ENCODE data around the gene FAF1. TPM values are rescaled to one million over a fixed set of nuclear protein-coding genes. Genes with fewer than 3 reads are reported as not detected.

FAF1 gene
- total RNA-seq, 1 experiment from 2014 or later, result 114 TPM

- peak; percentile 44 for DNase-seq (ENCODE audit: low spot score)
- in situ Hi-C loops (cut with HindIII; ENCODE audit: low sequenced_read_pairs), result no loop called here
Observed at GRCh38 chr1:50978852-50979781, 19.1 kb upstream of the FAF1 start.

- in situ Hi-C loops (cut with HindIII; ENCODE audit: low sequenced_read_pairs), result no loop called here
- peak; percentile 61 for DNase-seq (ENCODE audit: low spot score)
Observed at GRCh38 chr1:50978144-50978851, 18.2 kb upstream of the FAF1 start.

- in situ Hi-C loops (cut with HindIII; ENCODE audit: low sequenced_read_pairs), result no loop called here
- DNase-seq (ENCODE audit: low spot score), result peak; percentile 52
Observed at GRCh38 chr1:50977575-50978143, 17.6 kb upstream of the FAF1 start.

- in situ Hi-C loops (cut with HindIII; ENCODE audit: low sequenced_read_pairs), result no loop called here
- peak; percentile 59 for DNase-seq (ENCODE audit: low spot score)
Observed at GRCh38 chr1:50976890-50977574, 17.0 kb upstream of the FAF1 start.

GRCh38 chr1:50976111-50976889, 16.2 kb upstream of the FAF1 start:
- no peak for DNase-seq (ENCODE audit: low spot score)
- in situ Hi-C loops (cut with HindIII; ENCODE audit: low sequenced_read_pairs), result no loop called here

- DNase-seq (ENCODE audit: low spot score), result no peak
- in situ Hi-C loops (cut with HindIII; ENCODE audit: low sequenced_read_pairs), result no loop called here
Observed at GRCh38 chr1:50975436-50975835, 15.4 kb upstream of the FAF1 start.

GRCh38 chr1:50974618-50974935, 14.5 kb upstream of the FAF1 start:
- no peak for DNase-seq (ENCODE audit: low spot score)
- in situ Hi-C loops (cut with HindIII; ENCODE audit: low sequenced_read_pairs), result no loop called here

GRCh38 chr1:50973875-50974617, 14.0 kb upstream of the FAF1 start:
- DNase-seq (ENCODE audit: low spot score), result no peak
- in situ Hi-C loops (cut with HindIII; ENCODE audit: low sequenced_read_pairs), result no loop called here

- no peak for DNase-seq (ENCODE audit: low spot score)
- in situ Hi-C loops (cut with HindIII; ENCODE audit: low sequenced_read_pairs), result no loop called here
Observed at GRCh38 chr1:50973255-50973654, 13.2 kb upstream of the FAF1 start.

- DNase-seq (ENCODE audit: low spot score), result no peak
- in situ Hi-C loops (cut with HindIII; ENCODE audit: low sequenced_read_pairs), result no loop called here
Observed at GRCh38 chr1:50972766-50973165, 12.7 kb upstream of the FAF1 start.

GRCh38 chr1:50971748-50972305, 11.8 kb upstream of the FAF1 start:
- in situ Hi-C loops (cut with HindIII; ENCODE audit: low sequenced_read_pairs), result no loop called here
- no peak for DNase-seq (ENCODE audit: low spot score)

GRCh38 chr1:50970931-50971582, 11.0 kb upstream of the FAF1 start:
- no peak for DNase-seq (ENCODE audit: low spot score)
- in situ Hi-C loops (cut with HindIII; ENCODE audit: low sequenced_read_pairs), result no loop called here

- in situ Hi-C loops (cut with HindIII; ENCODE audit: low sequenced_read_pairs), result no loop called here
- no peak for DNase-seq (ENCODE audit: low spot score)
Observed at GRCh38 chr1:50970509-50970887, 10.4 kb upstream of the FAF1 start.

GRCh38 chr1:50969611-50970508, 9.8 kb upstream of the FAF1 start, which contains the start of gene CDKN2C:
CDKN2C (plus strand) TSS chr1:50970245; CDS start chr1:50970369, 124 bp downstream.
- in situ Hi-C loops (cut with HindIII; ENCODE audit: low sequenced_read_pairs), result no loop called here
- peak; percentile 88 for DNase-seq (ENCODE audit: low spot score)

- DNase-seq (ENCODE audit: low spot score), result peak; percentile 23
- in situ Hi-C loops (cut with HindIII; ENCODE audit: low sequenced_read_pairs), result no loop called here
Observed at GRCh38 chr1:50968821-50969610, 8.9 kb upstream of the FAF1 start.
